Esophagus squamous epithelium (tissue), 5 donors: Measurements from ENCODE around the gene NUDT21. TPM values are rescaled to one million over a fixed set of nuclear protein-coding genes. Genes with fewer than 3 reads are reported as not detected.
"Not testable (repeated sequence)": the region's sequence is repeated elsewhere in the genome, so short reads cannot be mapped to it uniquely, and the experiment has no call there.

Experiments
- DNase-seq: peaks from one replicate; lab custom pipeline; 2025; lab: John Stamatoyannopoulos, UW
- H3K27ac ChIP-seq, 4 donors: fragments of 200-600 bp; sonication (generic); one replicate each; pipeline ENCODE4 v1.5.1; 2016 to 2019; ENCODE audit warnings: mild to moderate bottlenecking in 1 of 4
- H3K27me3 ChIP-seq, 4 donors: fragments of 200-600 bp; sonication (generic); 1 replicate in 3 of 4; 2 replicates in 1 of 4; pipeline versions ENCODE4 v1.5.1 to v1.6.0; 2017 to 2021; ENCODE audit warnings: antibody characterized with exemption in 1 of 4
- H3K36me3 ChIP-seq, 3 donors: fragments of 200-600 bp; sonication (generic); one replicate each; pipeline ENCODE4 v1.5.1; 2016 to 2019
- H3K4me1 ChIP-seq, 3 donors: fragments of 200-600 bp; sonication (generic); one replicate each; pipeline ENCODE4 v1.5.1; 2017 to 2019
- H3K4me3 ChIP-seq, 4 donors: fragments of 200-600 bp; sonication (generic); 1 replicate in 3 of 4; 2 replicates in 1 of 4; pipeline ENCODE4 v1.5.1; 2016 to 2019; ENCODE audit warnings: mild to moderate bottlenecking in 2 of 4, moderate library complexity in 1 of 4
- H3K9me3 ChIP-seq, 3 donors: fragments of 200-600 bp; sonication (generic); one replicate each; pipeline ENCODE4 v1.5.1; 2016 to 2019
- POLR2A ChIP-seq, 4 donors: fragments of 450-650 bp; IDR thresholded peaks; one replicate each; pipeline ENCODE4 v1.6.1; 2017; ENCODE audit warnings: antibody characterized with exemption in 4 of 4, mild to moderate bottlenecking in 4 of 4, moderate library complexity in 3 of 4
- WGBS, 2 donors: methylation state at CpG; one replicate each; pipeline ENCODE4 v1.1.5; 2018; 5-methylcytosine and 5-hydroxymethylcytosine counted together
- intact Hi-C: fragments of 100-400 bp; cut with DNase I; formaldehyde crosslinking; loops from one replicate; pipeline ENCODE4 v1.15.0; 2022
- total RNA-seq, 4 donors: library from RNA; depleted of rRNA; stranded (reverse); fragments of >200 nt; gene quantifications; one replicate each; pipeline ENCODE4 v1.1.0, GENCODE V29; 2016
- TF ChIP-seq, protein P1 (sequence below), 6 experiments: fragments of 450-650 bp in 4 of 6; fragments of 200-600 bp in 2 of 6; sonication (generic) in 2 of 6; IDR thresholded peaks; one replicate each; pipeline ENCODE4 v1.5.1; 2016 to 2019; ENCODE audit warnings: antibody characterized with exemption in 6 of 6, mild to moderate bottlenecking in 4 of 6, moderate library complexity in 4 of 6
- donor health status: DM: yes; HTN: yes; CAD: no.

Gene NUDT21
- total RNA-seq, 4 donors from 2014 or later, result 39.4 to 55.5 (median 48.2) TPM

GRCh38 chr16:56388209-56388608, 62.9 kb downstream of the NUDT21 start:
- intact Hi-C loops, result no loop called here
- H3K27me3 ChIP-seq, result no peaks in the 10 kb centered on the region
- DNase-seq, result no peak
- H3K9me3 ChIP-seq, result no peaks in the 10 kb centered on the region
- no peaks in the 10 kb centered on the region for H3K4me1 ChIP-seq
- H3K4me3 ChIP-seq, result no peak overlapping the region
- no peak overlapping the region for H3K27ac ChIP-seq
- H3K36me3 ChIP-seq, result peaks cover 0 to 99% (median 43%) of the 10 kb centered on the region in 3 donors
- TF ChIP-seq POLR2A (IDR thresholded peaks at IDR 0.05), result no peak
- TF ChIP-seq, protein P1, sequence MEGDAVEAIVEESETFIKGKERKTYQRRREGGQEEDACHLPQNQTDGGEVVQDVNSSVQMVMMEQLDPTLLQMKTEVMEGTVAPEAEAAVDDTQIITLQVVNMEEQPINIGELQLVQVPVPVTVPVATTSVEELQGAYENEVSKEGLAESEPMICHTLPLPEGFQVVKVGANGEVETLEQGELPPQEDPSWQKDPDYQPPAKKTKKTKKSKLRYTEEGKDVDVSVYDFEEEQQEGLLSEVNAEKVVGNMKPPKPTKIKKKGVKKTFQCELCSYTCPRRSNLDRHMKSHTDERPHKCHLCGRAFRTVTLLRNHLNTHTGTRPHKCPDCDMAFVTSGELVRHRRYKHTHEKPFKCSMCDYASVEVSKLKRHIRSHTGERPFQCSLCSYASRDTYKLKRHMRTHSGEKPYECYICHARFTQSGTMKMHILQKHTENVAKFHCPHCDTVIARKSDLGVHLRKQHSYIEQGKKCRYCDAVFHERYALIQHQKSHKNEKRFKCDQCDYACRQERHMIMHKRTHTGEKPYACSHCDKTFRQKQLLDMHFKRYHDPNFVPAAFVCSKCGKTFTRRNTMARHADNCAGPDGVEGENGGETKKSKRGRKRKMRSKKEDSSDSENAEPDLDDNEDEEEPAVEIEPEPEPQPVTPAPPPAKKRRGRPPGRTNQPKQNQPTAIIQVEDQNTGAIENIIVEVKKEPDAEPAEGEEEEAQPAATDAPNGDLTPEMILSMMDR (IDR thresholded peaks at IDR 0.05), result no peak

- H3K36me3 ChIP-seq, result peaks cover 0 to 99% (median 45%) of the 10 kb centered on the region in 3 donors
- H3K9me3 ChIP-seq, result no peaks in the 10 kb centered on the region
- TF ChIP-seq, protein P1 (IDR thresholded peaks at IDR 0.05), result no peak
- TF ChIP-seq POLR2A (IDR thresholded peaks at IDR 0.05), result no peak
- no peak overlapping the region for H3K27ac ChIP-seq
- intact Hi-C loops, result no loop called here
- H3K4me3 ChIP-seq, result no peak overlapping the region
- 91 to 92% methylated on average over 3 of the region's 3 CpGs for WGBS, 2 donors
- H3K4me1 ChIP-seq, result no peaks in the 10 kb centered on the region
- no peak for DNase-seq
- no peaks in the 10 kb centered on the region for H3K27me3 ChIP-seq
Observed at GRCh38 chr16:56387396-56387795, 63.7 kb downstream of the NUDT21 start.

- Histone ChIP-seq H3K27me3 (no peaks in the 10 kb centered on the region), H3K36me3 (peaks cover 13 to 99% (median 50%) of the 10 kb centered on the region in 3 donors), H3K4me3 (no peak overlapping the region), H3K27ac (no peak overlapping the region), H3K4me1 (no peaks in the 10 kb centered on the region), H3K9me3 (peaks cover 0 to 20% (median 9%) of the 10 kb centered on the region in 3 donors)
- TF ChIP-seq, protein P1 (IDR thresholded peaks at IDR 0.05), result no peak
- no peak for TF ChIP-seq POLR2A (IDR thresholded peaks at IDR 0.05)
- intact Hi-C loops, result no loop called here
- WGBS, 2 donors, result 74 to 83% methylated on average over 4 of the region's 4 CpGs
- DNase-seq, result no peak
Observed at GRCh38 chr16:56384074-56384721, 66.9 kb downstream of the NUDT21 start.

DNA sequence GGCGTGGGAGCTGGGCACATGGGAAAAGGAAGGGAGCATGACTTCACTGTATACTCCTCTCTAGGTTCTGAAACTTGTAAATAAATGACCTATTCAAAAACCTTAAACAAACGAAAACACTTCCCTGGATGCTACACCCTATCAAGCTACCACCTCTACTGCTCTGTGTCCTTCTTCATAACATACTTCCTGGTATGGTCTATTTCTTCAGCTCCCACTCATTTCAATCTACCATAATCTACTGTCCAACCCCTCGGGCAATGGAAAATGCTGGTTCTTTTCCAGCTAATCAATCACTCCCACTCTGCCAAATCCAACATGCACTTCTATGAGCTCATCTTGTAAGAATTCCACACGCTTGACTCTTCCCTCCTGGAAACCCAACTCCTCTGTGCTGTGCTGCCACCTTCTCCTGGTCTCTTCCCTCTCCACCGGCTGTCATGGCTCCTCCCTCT, 68.2 kb downstream of the NUDT21 start:
- no peaks in the 10 kb centered on the region for H3K4me1 ChIP-seq
- no peak for DNase-seq
- H3K4me3 ChIP-seq, result no peak overlapping the region
- WGBS, 2 donors, result 50 to 58% methylated on average over 5 of the region's 5 CpGs
- intact Hi-C loops, result no loop called here
- H3K27ac ChIP-seq, result no peak overlapping the region
- peaks cover 0 to 20% (median 9%) of the 10 kb centered on the region in 3 donors for H3K9me3 ChIP-seq
- peaks cover 13 to 99% (median 43%) of the 10 kb centered on the region in 3 donors for H3K36me3 ChIP-seq
- no peaks in the 10 kb centered on the region for H3K27me3 ChIP-seq
- TF ChIP-seq, protein P1 (IDR thresholded peaks at IDR 0.05), result no peak
- TF ChIP-seq POLR2A (IDR thresholded peaks at IDR 0.05), result no peak

DNA sequence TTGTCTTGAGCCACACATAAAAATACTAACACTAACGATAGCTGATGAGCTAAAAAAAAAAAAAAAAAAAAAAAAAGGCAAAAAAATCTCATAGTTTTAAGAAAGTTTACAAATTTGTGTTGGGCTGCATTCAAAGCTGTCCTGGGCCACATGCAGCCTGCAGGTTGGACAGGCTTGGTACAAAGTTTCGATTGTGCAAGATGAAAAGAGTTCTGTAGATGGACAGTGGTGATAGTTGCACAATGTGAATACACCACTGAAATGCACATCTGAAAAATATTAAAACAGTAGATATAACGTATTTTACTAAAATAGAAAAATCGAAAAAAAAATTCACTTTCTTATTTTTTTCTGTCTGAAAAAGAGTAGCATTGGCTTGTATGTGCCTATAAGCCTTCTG, 68.7 kb downstream of the NUDT21 start:
- WGBS, 2 donors, result 84 to 89% methylated on average over 4 of the region's 4 CpGs
- intact Hi-C loops, result no loop called here
- Histone ChIP-seq H3K27ac (no peak overlapping the region), H3K9me3 (peaks cover 0 to 20% (median 9%) of the 10 kb centered on the region in 3 donors), H3K4me1 (no peaks in the 10 kb centered on the region), H3K27me3 (no peaks in the 10 kb centered on the region), H3K4me3 (no peak overlapping the region), H3K36me3 (peaks cover 13 to 99% (median 38%) of the 10 kb centered on the region in 3 donors)
- TF ChIP-seq, protein P1 (IDR thresholded peaks at IDR 0.05), result no peak
- TF ChIP-seq POLR2A (IDR thresholded peaks at IDR 0.05), result no peak
- DNase-seq, result no peak

DNA sequence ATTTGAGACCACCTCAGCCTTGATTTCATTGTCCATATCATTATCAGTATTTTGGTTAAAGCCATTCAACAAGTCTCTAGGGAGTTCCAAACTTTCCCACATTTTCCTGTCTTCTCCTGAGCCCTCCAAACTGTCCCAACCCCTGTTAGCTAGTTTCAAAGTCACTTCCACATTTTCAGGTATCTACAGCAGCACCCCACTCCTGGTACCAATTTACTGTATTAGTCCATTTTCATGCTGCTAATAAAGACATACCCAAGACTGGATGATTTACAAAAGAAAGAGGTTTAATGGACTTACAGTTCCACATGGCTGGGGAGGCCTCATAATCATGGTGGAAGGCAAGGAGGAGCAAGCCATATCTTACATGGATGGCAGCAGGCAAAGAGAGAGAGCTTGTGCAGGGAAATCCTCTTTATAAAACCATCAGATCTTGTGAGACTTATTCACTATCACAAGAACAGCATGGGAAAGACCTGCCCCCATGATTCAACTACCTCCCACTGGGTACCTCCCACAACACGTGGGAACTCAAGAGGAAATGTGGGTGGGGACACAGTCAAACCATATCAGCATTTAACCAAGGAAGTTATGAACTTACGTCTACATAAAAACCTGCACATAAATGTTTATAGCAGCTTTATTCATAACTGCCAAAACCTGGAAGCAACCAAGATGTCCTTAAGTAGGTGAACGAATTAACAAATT, 70.2 kb downstream of the NUDT21 start:
- WGBS, 2 donors, result 97 to 98% methylated on average over 3 of the region's 3 CpGs
- H3K27me3 ChIP-seq, DNase-seq, H3K27ac ChIP-seq, H3K4me3 ChIP-seq, intact Hi-C loops, H3K4me1 ChIP-seq: not testable (repeated sequence)
- Histone ChIP-seq H3K9me3 (peaks cover 0 to 20% (median 9%) of the 10 kb centered on the region in 3 donors), H3K36me3 (peaks cover 13 to 85% (median 31%) of the 10 kb centered on the region in 3 donors)
